Pulmonary artery endothelial cell (primary cell): ENCODE measurements around the gene ABCD2. TPM values are rescaled to one million over a fixed set of nuclear protein-coding genes. Genes with fewer than 3 reads are reported as not detected.
"Not testable (repeated sequence)": the region's sequence is repeated elsewhere in the genome, so short reads cannot be mapped to it uniquely, and the experiment has no call there.

ENCODE experiments used
- DNase-seq: peaks from one replicate; pipeline ENCODE4 v3.0.0-alpha.2; 2011; ENCODE audit warnings: low read depth, low spot score
- total RNA-seq: library from RNA; depleted of rRNA; stranded (reverse); fragments of >200 nt; gene quantifications from 2 replicates; pipeline ENCODE4 v1.2.3, GENCODE V29; 2014

ABCD2 gene
- total RNA-seq, 1 donor from 2014 or later: not detected

DNA sequence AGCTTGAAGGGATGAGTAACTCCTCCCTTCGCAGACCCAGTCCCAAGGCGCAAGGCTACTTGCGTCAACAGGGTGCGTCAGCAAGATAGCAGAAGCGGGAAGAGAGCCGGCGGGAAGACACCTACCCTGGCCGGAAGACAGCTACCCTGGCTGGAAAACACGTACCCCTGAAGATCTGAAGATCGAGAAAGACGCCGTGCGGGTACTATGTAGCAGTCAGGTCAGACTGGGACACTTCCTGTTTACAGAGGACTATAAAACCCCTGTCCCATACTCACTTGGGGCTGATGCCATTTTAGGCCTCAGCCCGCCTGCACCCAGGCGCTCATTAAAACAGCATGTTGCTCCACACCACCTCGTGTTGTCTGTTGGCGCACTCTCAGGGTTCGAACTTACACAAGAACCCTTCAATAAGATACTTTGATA, 80.9 kb downstream of the ABCD2 start:
- no peak for DNase-seq

DNA sequence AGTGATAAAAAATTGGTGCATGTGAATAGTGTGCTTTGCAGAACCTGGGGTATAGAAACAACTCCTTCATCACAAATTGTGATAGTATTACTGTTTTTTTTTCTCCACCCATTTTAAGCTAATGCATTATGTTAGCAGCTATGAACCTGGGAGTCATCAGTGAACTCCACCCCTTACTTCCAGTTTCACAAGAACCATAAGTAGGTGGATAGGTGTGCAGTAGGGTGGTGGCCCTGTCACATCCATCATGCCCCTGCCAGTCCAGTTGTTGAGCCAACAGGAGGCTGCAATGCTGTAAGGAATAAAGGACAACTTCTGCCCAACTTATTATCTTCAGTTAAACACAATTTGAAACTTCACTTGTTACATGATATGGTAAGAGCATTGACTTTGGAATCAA, 85.7 kb downstream of the ABCD2 start:
- no peak for DNase-seq

DNA sequence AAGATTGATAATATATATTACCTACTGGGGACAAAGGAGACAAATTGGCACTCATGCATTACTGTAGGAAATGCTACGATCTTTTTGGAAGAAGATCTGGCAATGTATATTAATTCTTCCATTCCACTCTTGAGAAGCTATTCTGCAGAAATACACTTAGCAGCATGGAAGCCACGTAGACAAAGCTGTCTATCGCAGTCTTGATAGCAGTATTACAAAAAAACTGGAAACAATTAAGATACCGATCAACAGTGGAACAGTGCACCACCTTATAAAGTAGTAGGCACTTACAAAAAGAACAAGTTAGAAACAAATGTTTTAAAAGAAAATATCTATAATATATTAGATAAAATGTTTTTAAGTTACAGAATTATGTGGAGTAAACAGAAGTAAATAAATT, 87.2 kb downstream of the ABCD2 start:
- no peak for DNase-seq

- no peak for DNase-seq
Observed at GRCh38 chr12:39526974-39527373, 92.6 kb downstream of the ABCD2 start.

DNA sequence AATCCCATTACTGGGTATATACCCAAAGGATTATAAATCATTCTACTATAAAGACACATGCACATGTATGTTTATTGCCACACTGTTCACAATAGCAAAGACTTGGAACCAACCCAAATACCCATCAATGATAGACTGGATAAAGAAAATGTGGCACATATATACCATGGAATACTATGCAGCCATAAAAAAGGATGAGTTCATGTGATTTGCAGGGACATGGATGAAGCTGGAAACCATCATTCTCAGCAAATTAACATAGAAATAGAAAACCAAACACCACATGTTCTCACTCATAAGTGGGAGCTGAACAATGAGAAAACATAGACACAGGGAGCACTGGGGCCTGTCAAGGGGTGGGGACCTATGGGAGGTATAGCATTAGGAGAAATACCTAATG, 97.4 kb downstream of the ABCD2 start:
- DNase-seq: not testable (repeated sequence)

GRCh38 chr12:39510001-39510400, 109.6 kb downstream of the ABCD2 start:
- DNase-seq: no peak

GRCh38 chr12:39505554-39505953, 114.0 kb downstream of the ABCD2 start:
- no peak for DNase-seq

- DNase-seq: no peak
Observed at GRCh38 chr12:39505023-39505422, 114.6 kb downstream of the ABCD2 start.

- DNase-seq: peak; percentile 7
Observed at GRCh38 chr12:39503439-39503838, 116.2 kb downstream of the ABCD2 start.

- DNase-seq: no peak
Observed at GRCh38 chr12:39502726-39503125, 116.9 kb downstream of the ABCD2 start.

Other genes with a start within 250 kb of the ABCD2 start
- 9.1 and 16.6 TPM in 2 replicates for gene KIF21A, start 176.7 kb downstream of the ABCD2 start, total RNA-seq